ENCODE measurements around the gene COPS3.

COPS3 gene

GRCh38 chr17:17214646-17215436, 66.2 kb downstream of the COPS3 start:
- DNase-seq: no peak

DNA sequence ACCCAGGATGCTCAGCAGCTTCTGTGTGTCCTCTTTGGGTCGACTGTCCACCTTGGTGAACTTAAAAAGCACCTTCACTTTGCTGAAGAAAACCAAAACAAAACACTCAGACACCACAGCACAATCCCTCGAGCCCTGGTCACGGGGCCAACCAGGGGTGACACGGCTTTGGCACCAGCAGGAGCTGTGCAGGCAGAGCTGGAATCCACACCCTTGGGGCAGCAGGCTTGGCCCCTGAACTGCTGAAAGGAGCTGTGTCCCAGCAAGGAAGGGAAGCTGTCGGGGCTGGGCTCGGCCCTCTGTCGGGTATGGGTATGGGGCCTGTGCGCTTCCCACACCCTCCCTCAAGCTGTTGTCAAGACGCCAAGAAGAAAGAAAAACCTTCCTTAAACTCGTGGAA, 67.3 kb downstream of the COPS3 start:
- DNase-seq: no peak

DNA sequence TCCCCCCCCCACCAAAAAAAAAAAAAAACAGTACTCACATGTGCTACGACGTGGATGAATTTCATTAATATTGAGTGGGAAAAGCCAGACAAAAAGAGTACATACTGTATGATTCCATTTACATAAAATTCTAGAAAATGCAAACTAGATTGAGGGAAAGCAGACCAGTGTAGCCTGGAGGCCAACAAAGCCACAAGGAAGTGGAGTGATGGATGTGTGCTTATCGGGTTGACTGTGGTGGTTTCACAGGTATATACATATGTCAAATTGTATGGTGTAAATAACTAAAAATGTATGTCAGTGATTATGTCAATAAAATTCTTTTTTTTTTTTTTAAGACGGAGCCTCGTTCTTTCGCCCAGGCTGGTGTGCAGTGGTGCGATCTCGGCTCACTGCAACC, 73.0 kb downstream of the COPS3 start:
- no peak for DNase-seq

- DNase-seq: no peak
Observed at GRCh38 chr17:17206913-17207335, 74.1 kb downstream of the COPS3 start.

- peak; percentile 60 for DNase-seq
Observed at GRCh38 chr17:17206124-17206912, 74.7 kb downstream of the COPS3 start, which contains the start of gene PLD6. Gene PLD6, minus strand, starts transcription at chr17:17206333. Its CDS starts 47 bp downstream, at chr17:17206286.

GRCh38 chr17:17205368-17206123, 75.5 kb downstream of the COPS3 start:
- peak; percentile 27 for DNase-seq

DNA sequence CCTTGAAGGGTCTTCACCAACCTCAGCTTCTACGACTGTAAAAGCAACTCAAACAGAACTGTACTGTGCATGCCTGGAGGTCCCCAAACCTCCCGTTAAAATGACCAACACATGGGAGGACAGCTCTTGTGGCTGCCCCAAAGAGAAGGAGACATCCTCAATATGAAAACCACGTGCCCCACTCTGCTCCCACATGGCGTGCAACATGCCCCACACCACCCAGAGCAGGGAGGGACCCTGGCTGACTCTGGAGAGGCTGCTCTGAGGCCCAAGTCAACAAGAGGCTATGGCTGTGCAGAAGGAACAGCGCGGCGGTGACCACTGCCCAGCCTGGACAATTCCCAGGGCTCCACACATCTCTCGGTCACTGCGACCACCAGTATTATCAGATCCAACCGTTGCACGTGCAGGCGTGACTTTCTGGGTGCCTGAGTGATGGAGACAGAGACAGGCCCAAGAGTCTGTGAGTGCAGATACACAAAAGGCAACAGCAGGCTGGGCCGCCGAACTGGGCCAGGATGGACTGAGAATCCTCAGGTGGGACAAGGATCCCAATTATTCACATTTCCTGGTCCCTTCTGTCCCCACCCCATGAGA, 76.3 kb downstream of the COPS3 start:
- no peak for DNase-seq

- no peak for DNase-seq
Observed at GRCh38 chr17:17204041-17204591, 76.9 kb downstream of the COPS3 start.

DNA sequence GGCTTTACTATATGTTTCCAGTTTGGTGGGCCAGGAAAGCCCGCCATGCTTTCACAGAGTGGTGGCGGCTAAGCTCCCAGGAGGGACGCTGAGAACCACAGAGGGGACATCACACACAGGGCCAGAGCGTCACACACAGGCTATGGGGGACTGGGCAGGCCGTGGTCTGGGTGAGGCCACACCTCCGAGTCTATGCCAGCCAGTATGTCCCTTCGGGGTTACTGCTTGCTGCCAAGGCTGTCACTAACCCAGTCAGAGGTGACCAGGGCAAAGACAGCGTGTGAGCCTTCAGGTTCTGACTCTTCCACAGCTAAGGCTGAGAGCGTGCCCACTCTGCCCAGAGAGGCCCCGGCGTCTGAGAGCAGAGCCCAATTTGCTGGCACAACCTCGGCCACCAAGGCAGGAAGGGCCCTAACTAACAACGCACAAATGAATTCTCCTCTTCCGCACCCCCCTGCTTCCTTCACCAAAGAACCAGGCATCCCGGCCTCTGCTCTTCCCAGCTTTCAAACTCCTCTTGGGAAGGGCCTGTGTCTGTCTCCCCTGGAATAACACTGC, 77.8 kb downstream of the COPS3 start:
- no peak for DNase-seq

DNA sequence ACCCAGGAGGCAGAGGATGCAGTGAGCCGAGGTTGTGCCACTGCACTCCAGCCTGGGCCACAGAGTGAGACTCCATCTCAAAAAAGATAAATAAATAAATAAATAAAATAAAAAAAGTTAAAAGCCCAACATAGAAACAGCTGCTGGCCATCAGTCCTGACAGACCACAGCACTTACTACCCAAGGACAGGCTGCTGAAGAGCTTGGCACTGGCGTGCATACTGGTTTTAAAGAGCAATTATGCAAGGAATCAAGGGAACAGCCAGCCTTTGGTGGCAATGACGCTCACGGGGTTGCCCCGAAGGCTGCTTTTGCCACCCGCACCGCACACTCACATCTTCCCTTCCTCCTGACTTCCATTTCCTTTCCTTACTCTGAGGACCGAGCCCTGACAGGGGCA, 79.1 kb downstream of the COPS3 start:
- DNase-seq: no peak

GRCh38 chr17:17201271-17201670, 79.8 kb downstream of the COPS3 start:
- no peak for DNase-seq

DNA sequence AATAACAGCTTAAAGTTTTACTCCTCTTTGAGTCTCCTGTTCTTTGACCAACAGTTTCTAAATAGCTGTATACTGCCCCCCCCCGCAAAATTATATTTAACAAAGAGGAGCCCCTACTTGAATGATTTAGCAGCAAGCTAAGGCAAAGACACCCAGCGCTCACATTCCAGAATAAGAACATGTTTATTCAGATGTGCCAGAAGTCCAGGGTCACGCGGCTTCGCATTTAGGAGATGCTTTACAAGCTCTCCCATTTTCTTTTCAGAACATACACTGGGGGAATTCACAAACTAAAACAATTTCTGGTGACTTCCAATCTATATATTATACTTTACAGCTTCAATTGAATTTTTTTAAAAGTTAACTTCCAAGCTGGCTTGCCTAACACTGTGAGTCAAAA, 80.2 kb downstream of the COPS3 start:
- no peak for DNase-seq

DNA sequence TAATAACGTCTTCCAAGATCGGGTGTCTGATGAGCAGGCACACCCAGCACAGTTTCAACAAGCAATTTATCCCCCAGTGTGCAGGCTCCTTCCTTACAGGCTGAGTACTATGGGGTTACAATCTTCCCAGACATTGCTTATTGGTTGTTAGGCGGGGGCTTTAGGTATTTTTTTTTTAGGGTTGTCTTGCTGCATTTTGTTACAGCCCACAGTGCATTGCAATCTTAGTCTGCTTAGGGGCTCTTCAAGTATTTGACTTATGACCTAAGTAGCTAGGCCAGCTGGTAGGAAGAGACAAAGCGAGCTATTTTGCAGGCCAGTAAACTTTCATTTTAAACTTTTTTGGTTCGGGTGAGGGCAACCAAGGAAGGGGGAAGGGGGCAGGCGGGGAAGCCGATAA, 80.7 kb downstream of the COPS3 start:
- DNase-seq: no peak

- no peak for DNase-seq
Observed at GRCh38 chr17:17198281-17198680, 82.8 kb downstream of the COPS3 start.

DNA sequence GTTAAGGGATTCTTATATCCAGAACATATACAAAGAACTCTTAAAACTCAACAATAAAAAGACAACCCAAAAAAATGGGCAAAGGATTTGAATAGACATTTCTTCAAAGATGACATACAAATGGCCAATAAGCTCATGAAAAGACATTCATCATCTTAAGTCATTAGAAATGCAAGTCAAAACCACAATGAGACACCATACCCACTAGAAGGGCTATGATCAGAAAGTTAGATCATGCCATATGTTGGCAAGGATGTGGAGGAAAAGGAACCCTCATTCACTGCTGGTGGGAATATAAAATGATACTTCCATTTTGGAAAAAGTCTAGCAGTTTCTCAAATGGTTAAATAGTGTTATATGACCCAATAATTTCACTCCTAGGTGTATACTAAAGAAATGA, 84.3 kb downstream of the COPS3 start:
- DNase-seq: no peak

Measured in fibroblast of skin of right quadriceps (primary cell).